Activated CD8-positive, alpha-beta T cell treated with anti-CD3 and anti-CD28 coated beads, Interleukin-2, amount 10 ng/mL, durations not matched to agents 7 days and 5 days (primary cell): ENCODE measurements around the gene RPS27L. TPM values are rescaled to one million over a fixed set of nuclear protein-coding genes. Genes with fewer than 3 reads are reported as not detected.
"Not testable (repeated sequence)": the region's sequence is repeated elsewhere in the genome, so short reads cannot be mapped to it uniquely, and the experiment has no call there.

Experiments used
- ATAC-seq: fragments of 150-1000 bp; cut with Tn5 transposase; one replicate; pipeline ENCODE4 v1.10.0; 2021; ENCODE audit warnings: moderate library complexity
- CTCF ChIA-PET: fragments of 350-600 bp; sonication (Branson Sonifier 250); formaldehyde crosslinking; loops from one replicate; lab custom pipeline; 2021; ENCODE audit warnings: antibody characterized with exemption; lab: Charles Lee
- POLR2A ChIA-PET: fragments of 350-600 bp; sonication (Branson Sonifier 250); formaldehyde crosslinking; loops from one replicate; lab custom pipeline; 2021; ENCODE audit warnings: antibody characterized with exemption; lab: Charles Lee
- DNase-seq: peaks from one replicate; pipeline ENCODE4 v3.0.0-alpha.2; 2020
- H3K27ac Mint-ChIP-seq: one replicate; pipeline ENCODE4 v1.8.0; 2021; ENCODE audit warnings: mild to moderate bottlenecking, mixed read lengths
- H3K27me3 Mint-ChIP-seq: one replicate; pipeline ENCODE4 v1.8.0; 2021; ENCODE audit warnings: low read depth, mixed read lengths
- H3K36me3 Mint-ChIP-seq: one replicate; pipeline ENCODE4 v1.8.0; 2021; ENCODE audit warnings: low read depth, mixed read lengths
- H3K4me1 Mint-ChIP-seq: one replicate; pipeline ENCODE4 v1.8.0; 2021; ENCODE audit warnings: low read depth, mixed read lengths
- H3K4me3 Mint-ChIP-seq: one replicate; pipeline ENCODE4 v1.8.0; 2021; ENCODE audit warnings: mild to moderate bottlenecking, mixed read lengths
- H3K9me3 Mint-ChIP-seq: one replicate; pipeline ENCODE4 v1.8.0; 2022; ENCODE audit warnings: mixed read lengths; ENCODE audit not compliant: insufficient read depth
- total RNA-seq, 2 experiments: library from RNA; stranded (reverse); gene quantifications; one replicate each; pipeline ENCODE4 v1.2.3, GENCODE V29; 2021

Gene RPS27L
- total RNA-seq, 2 experiments from 2014 or later = 235 to 238 TPM

DNA sequence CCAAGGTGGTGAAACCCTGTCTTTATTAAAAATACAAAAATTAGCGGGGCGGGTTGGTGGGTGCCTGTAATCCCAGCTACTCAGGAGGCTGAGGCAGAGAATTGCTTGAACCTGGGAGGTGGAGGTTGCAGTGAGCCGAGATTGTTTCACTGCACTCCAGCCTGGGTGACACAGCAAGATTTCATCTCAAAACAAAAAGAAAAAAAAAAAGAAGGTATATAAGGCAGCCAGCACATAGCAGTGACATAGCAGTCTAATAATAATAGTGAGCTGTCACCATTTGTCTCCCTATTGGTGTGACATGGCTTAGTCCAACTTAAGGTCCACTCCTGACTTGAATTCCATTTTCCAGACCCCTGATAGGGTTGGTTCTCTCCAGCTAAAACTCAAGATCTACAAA lies 44.4 kb downstream of the RPS27L start:
- ATAC-seq (no peak), DNase-seq (no peak)
- POLR2A ChIA-PET = no interaction called here
- Mint-ChIP-seq H3K36me3 (no peaks in the 10 kb centered on the region), H3K27ac (no peak overlapping the region), H3K9me3 (no peaks in the 10 kb centered on the region), H3K4me3 (no peak overlapping the region), H3K27me3 (peaks cover 20% of the 10 kb centered on the region), H3K4me1 (peaks cover 2% of the 10 kb centered on the region)
- CTCF ChIA-PET = no interaction called here

DNA sequence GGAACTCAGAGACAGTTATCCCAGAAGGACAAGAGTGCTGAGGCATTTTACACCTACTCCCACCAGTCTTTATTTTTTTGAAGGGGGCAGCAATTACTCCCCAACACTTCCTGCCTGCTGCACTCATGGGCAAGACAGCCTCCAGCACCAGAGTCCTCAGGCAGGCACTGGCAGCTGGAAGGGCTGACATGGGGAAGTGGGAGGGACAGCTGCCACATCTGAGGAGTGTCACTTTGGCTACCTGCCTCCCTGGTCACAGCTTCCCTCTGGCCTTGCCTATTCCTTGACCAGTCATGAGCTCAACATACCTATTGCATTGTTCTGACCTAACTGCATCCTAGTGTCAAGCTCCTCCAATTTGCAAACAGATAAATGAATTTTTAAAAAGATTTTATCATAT lies 45.8 kb downstream of the RPS27L start:
- Mint-ChIP-seq H3K36me3 (no peaks in the 10 kb centered on the region), H3K4me3 (no peak overlapping the region), H3K9me3 (no peaks in the 10 kb centered on the region), H3K27ac (no peak overlapping the region), H3K27me3 (peaks cover 20% of the 10 kb centered on the region), H3K4me1 (peaks cover 2% of the 10 kb centered on the region)
- POLR2A ChIA-PET = no interaction called here
- ATAC-seq (no peak), DNase-seq (peak; percentile 8)
- CTCF ChIA-PET = interaction anchor here (1.5 to 1.6 kb wide), 2 partner anchors 17 to 63 kb away, joined by 3 to 6 read pairs; no protein-coding TSS in a partner anchor

DNA sequence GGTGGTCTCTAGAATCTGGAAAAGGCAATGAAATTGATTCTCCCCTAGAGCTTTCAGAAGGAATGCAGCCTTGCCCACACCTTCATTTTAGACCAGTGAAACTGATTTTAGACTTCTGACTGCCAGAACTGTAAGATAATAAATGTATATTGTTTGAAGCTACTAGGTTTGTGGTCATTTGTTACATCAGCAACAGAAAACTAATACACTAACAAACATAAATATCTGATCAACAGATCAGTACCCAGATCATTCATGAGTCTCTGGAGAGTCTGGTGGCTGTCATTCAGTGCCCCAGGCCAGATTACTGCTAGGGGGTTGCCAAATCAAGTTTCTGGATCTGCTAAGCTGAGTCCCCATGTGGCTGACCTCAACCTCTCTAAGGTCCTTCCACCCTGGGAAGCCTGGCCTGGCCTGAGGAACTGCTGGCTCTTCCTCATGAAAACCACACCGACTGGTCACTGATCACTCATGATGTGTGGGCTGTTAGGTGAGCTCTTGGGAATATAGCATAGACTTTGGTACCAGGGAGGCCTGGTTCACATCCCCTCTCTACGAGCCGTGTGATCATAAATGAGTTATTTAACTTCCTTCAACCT lies 46.8 kb downstream of the RPS27L start:
- ATAC-seq (no peak), DNase-seq (no peak)
- Mint-ChIP-seq H3K9me3 (no peaks in the 10 kb centered on the region), H3K4me3 (no peak overlapping the region), H3K27ac (no peak overlapping the region), H3K27me3 (peaks cover 18% of the 10 kb centered on the region), H3K36me3 (no peaks in the 10 kb centered on the region), H3K4me1 (peaks cover 2% of the 10 kb centered on the region)
- POLR2A ChIA-PET = no interaction called here
- CTCF ChIA-PET = interaction anchor here (1.6 kb wide), 1 partner anchor 62 kb away, joined by 6 read pairs; no protein-coding TSS in a partner anchor

DNA sequence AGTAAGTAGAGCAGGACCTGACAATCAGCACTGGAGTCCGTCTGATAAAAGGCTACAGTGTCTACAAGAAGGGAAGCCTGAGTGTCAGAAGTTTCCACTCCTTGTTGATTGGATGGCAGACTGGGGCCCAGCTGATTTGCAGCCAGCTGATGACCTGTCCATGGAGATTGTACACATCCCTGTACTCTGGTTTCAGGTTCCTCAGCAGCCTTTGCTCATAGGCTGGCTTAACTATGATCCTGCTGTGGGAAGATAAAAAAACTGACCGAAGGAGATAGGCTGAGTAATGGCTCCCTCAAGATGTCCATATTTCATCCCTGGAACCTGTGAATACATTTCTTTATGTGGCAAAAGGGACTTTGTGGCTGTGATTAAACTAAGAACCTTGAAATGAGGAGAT lies 47.4 kb downstream of the RPS27L start:
- Mint-ChIP-seq H3K36me3 (no peaks in the 10 kb centered on the region), H3K4me3 (no peak overlapping the region), H3K9me3 (no peaks in the 10 kb centered on the region), H3K4me1 (peaks cover 2% of the 10 kb centered on the region), H3K27ac (no peak overlapping the region), H3K27me3 (peaks cover 18% of the 10 kb centered on the region)
- ATAC-seq (no peak), DNase-seq (no peak)
- POLR2A ChIA-PET = no interaction called here
- CTCF ChIA-PET = no interaction called here

DNA sequence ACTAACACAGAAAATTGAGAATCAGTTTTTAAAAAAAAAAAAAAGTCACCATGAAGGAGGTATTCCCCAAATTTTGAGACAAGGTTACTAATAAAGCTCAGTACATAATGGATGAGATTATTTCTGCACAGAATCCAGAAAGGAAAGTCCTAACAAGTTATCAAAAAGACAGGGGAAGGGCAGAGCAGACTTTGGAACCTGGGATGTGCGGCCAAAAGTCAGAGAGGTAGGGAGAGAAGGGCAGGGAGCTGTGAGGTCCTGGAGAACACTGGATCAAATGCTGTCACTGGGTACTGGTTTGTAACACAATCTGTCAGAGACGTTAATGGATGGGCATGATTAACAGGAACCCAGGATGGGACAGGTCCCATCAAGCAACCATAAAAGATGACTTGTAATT lies 47.8 kb downstream of the RPS27L start:
- ChIA-PET POLR2A (no interaction called here), CTCF (no interaction called here)
- DNase-seq = no peak
- Mint-ChIP-seq H3K36me3 (no peaks in the 10 kb centered on the region), H3K9me3 (no peaks in the 10 kb centered on the region), H3K27me3 (peaks cover 18% of the 10 kb centered on the region), H3K4me3 (no peak overlapping the region), H3K4me1 (peaks cover 2% of the 10 kb centered on the region), H3K27ac (no peak overlapping the region)
- no peak for ATAC-seq

DNA sequence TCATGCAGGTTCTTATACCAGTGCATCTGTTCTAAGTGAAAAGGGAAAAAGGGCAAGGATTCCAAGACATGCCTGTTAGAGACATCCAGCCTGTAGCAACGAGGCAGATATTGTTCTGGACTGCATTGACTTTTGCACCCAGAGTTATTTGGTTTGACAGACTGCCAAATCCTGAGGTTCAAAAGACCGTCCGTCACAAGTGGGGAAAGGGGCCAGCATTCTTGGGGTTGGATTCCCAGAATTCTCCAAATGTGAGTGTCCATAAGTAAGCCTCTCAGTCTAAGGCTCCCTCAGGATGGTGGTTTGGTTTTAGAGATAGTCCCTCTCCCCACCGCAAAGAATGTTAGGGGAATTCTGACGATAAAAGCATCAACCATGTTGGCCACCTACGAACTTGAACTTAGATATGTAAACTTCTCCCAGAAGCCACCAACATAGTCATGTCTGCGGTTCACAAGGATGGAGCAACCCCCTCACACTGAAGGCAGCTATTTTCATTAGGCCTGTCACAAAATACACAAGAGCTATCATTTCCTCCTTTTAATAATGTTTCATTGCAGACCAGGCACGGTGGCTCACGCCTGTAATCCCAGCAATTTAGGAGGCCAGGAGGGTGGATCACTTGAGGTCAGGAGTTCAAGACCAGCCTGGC lies 49.3 kb downstream of the RPS27L start:
- CTCF ChIA-PET = no interaction called here
- POLR2A ChIA-PET = no interaction called here
- peaks cover 20% of the 10 kb centered on the region for H3K27me3 Mint-ChIP-seq
- H3K27ac Mint-ChIP-seq = no peak overlapping the region
- no peak for DNase-seq
- ATAC-seq = no peak
- H3K4me1 Mint-ChIP-seq = peaks cover 2% of the 10 kb centered on the region
- no peaks in the 10 kb centered on the region for H3K9me3 Mint-ChIP-seq
- no peaks in the 10 kb centered on the region for H3K36me3 Mint-ChIP-seq
- H3K4me3 Mint-ChIP-seq = no peak overlapping the region

DNA sequence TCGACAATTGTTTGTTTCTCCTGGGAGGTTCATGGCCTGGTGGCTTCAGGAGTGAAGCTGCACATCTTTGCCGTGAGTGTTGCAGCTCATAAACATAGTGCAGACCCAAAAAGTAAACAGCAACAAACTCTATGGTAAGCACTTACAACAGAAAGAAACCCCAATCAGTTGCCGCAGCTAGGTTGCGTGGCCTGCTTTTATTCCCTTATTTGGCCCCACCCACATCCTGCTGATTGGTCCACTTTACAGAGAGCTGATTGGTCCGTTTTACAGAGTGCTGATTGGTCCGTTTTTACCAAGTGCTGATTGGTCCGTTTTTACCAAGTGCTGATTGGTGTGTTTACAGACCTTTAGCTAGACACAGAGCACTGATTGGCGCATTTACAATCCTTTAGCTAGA lies 51.9 kb downstream of the RPS27L start:
- H3K9me3 Mint-ChIP-seq, H3K4me1 Mint-ChIP-seq, H3K27ac Mint-ChIP-seq, DNase-seq, ATAC-seq, H3K4me3 Mint-ChIP-seq, H3K36me3 Mint-ChIP-seq, POLR2A ChIA-PET: not testable (repeated sequence)
- CTCF ChIA-PET = interaction anchor here (1.0 to 1.3 kb wide), 2 partner anchors 11 to 58 kb away, joined by 3 read pairs; no protein-coding TSS in a partner anchor
- peaks cover 15% of the 10 kb centered on the region for H3K27me3 Mint-ChIP-seq

DNA sequence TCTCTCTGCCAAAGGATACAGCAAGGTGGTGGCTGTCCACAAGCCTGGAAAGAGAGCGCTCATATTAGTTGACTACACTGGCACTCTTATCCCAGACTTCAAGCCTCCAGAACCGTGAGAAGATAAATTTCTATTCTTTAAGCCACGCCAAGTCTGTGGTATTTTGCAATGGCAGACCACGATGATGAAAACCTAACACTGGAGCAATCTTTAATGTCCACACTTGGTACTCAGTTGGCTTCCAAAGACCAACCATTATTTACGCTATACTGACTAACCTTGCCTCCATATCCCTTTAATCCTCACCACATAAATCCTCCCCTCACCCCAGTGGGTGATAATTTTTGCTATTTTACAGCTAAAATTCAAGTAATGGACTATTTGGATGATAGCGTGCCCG lies 52.5 kb downstream of the RPS27L start:
- peaks cover under 1% of the 10 kb centered on the region for H3K9me3 Mint-ChIP-seq
- no peak for ATAC-seq
- no peak overlapping the region for H3K4me3 Mint-ChIP-seq
- H3K4me1 Mint-ChIP-seq = no peaks in the 10 kb centered on the region
- H3K27me3 Mint-ChIP-seq = peaks cover 12% of the 10 kb centered on the region
- POLR2A ChIA-PET = no interaction called here
- H3K36me3 Mint-ChIP-seq = no peaks in the 10 kb centered on the region
- CTCF ChIA-PET = interaction anchor here (1.3 kb wide), 1 partner anchor 11 kb away, joined by 3 read pairs; no protein-coding TSS in a partner anchor
- no peak overlapping the region for H3K27ac Mint-ChIP-seq
- no peak for DNase-seq

DNA sequence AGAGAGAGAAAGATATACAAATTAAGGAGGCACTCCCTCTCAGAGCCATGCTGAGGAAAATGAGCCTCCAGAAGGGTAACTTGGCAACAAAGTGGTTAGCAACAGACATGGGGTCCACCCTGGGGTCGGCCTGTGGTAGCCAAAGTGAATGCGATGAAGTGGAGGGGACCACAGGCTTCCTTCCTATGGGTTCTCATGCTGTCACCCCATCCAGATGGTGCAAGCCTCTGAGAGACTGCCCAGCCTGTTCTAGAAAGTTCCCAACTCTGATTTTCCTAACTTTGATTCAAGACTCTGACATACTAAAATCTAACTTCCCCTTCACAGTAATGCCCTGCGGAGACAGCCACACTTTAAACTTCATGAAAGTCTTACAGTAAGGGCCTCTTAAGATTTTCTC lies 53.9 kb downstream of the RPS27L start:
- Mint-ChIP-seq H3K36me3 (no peaks in the 10 kb centered on the region), H3K4me3 (no peak overlapping the region)
- CTCF ChIA-PET = interaction anchor here (1.2 kb wide), 2 partner anchors 9 to 11 kb away, joined by 4 to 5 read pairs; no protein-coding TSS in a partner anchor

DNA sequence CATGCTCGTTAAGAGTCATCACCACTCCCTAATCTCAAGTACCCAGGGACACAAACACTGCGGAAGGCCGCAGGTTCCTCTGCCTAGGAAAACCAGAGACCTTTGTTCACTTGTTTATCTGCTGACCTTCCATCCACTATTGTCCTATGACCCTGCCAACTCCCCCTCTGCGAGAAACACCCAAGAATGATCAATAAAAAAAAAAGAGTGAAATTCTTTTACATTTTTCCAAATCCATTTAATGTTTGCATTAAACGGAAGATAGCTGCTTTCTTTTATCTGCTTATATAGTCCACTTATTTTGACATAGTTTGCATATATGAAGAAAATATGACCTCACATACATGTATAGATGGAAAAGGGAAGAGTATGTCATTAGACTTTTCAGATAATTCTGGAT lies 57.7 kb downstream of the RPS27L start:
- H3K4me3 Mint-ChIP-seq, H3K9me3 Mint-ChIP-seq, H3K27me3 Mint-ChIP-seq, ATAC-seq, H3K27ac Mint-ChIP-seq, POLR2A ChIA-PET, H3K36me3 Mint-ChIP-seq, CTCF ChIA-PET, DNase-seq, H3K4me1 Mint-ChIP-seq: not testable (repeated sequence)

More for the DNA sequence above, 53.9 kb downstream of the RPS27L start:
- POLR2A ChIA-PET = no interaction called here
- H3K27me3 Mint-ChIP-seq = peaks cover 4% of the 10 kb centered on the region
- no peaks in the 10 kb centered on the region for H3K4me1 Mint-ChIP-seq
- H3K9me3 Mint-ChIP-seq = peaks cover 3% of the 10 kb centered on the region
- no peak for ATAC-seq
- no peak for DNase-seq
- no peak overlapping the region for H3K27ac Mint-ChIP-seq

DNA sequence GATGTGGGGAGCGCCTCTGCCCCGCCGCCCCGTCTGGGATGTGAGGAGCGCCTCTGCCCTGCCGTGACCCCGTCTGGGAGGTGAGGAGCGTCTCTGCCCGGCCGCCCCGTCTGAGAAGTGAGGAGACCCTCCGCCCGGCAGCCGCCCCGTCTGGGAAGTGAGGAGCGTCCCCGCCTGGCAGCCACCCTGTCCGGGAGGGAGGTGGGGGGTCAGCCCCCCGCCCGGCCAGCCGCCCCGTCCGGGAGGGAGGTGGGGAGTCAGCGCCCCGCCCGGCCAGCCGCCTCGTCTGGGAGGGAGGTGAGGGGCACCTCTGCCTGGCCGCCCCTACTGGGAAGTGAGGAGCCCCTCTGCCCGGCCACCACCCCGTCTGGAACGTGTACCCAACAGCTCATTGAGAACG lies 58.4 kb downstream of the RPS27L start:
- ATAC-seq, CTCF ChIA-PET, DNase-seq, H3K4me1 Mint-ChIP-seq, H3K27me3 Mint-ChIP-seq, H3K27ac Mint-ChIP-seq, H3K4me3 Mint-ChIP-seq, H3K36me3 Mint-ChIP-seq, POLR2A ChIA-PET, H3K9me3 Mint-ChIP-seq: not testable (repeated sequence)
